HG02938 (cell line): Measurements from ENCODE around the gene SIX1.

ENCODE experiments used
- ATAC-seq: cut with Tn5 transposase; IDR thresholded peaks from one replicate; pipeline ENCODE4 v1.9.1; 2021; ENCODE audit warnings: mild to moderate bottlenecking, moderate library complexity; ENCODE audit not compliant: unreplicated experiment

Gene SIX1

DNA sequence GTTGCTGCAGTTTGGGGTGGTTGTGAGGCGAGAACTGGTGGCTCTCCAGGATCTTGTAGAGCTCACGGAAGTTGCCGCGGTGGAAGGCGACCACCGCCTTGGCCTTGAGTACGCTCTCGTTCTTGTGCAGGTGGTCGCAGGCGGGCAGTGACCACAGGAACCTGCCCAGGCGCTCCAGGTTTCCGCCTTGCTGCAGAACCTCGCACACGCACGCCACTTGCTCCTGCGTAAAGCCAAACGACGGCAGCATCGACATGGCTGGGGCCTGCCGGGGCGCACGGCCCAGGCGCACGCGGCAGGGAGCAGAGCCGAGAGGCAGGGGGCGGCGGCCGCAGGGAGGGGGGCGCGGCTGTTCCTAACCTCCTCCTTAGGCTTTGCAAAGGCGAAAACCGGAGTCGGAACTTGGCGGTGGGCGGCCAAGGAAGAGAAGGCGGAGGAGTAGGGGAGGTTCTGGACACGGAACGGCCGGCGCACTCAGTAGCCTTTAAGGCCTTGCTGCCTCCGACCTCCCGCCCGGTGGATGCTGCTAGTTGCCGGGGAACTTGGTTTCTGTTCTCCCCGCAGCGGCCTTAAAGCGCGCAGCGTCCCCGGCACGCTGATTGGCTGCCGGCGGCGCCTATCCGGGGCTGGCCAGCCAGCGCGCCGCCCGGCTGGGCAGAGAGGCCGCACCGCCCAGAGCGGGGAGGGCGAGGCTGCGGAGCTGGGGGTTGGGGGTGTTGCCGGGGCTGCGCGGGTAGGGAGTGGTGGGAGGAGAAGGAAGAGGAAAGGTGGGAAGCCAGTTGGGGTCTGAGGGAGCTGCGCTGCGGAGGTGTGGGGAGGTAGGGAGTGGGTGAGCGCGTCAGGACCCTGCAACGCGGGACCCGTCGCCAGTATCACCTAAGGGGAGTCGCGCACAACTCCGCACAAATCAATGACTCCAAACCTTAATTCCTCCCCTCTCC lies at the start of gene SIX1:
SIX1 (minus strand) TSS at position 544 of the 941 bp plus-strand sequence; CDS start at position 256, 288 bp downstream.
- no peak for ATAC-seq

DNA sequence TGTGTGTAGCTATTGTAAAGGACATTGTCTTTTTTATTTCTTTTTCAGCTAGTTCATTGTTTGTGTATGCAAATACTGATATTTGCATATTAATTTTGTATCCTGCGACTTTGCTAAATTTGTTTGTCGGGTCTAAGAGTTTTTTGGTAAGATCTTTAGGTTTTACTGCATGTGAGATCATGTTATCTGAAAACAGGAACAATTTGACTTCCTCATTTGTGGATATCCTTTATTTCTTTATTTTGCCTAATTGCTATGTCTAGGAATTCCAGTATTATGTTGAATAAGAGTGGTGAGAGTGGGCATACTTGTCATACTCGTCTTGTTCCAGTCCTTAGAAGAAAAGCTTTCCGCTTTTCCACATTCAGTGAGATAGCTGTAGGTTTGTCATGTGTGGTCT lies 46.0 kb upstream of the SIX1 start:
- no peak for ATAC-seq

DNA sequence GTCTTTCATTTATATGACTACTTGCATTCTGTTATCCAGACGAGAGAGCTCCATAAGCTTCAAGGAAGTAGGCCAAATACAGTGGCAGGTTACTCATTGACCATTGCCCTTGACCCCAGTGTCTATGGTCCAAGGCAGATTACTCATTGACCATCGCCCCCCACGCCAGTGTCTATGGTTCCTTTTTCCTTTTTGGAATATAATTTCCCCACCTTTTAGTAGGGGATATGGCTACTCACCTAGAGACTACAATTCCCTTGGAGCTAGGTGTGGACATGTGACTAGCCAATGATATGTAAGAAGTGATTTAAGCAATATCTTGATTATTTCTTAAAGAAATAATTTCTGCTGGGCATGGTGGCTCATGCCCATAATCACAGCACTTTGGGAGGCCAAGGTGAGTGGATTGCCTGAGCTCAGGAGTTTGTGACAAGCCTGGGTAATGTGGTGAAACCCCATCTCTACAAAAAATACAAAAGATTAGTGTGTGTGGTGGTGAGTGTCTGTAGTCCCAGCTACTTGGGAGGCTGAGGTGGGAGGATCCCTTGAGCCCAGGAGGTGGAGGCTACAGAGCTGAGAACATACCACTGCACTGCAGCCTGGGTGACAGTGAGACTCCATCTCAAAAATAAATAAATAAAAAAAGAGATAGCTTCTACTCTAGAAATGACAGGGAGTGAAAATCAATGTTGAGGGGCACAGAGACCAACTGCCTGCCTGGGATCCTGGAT lies 42.3 kb upstream of the SIX1 start:
- ATAC-seq, result no peak

DNA sequence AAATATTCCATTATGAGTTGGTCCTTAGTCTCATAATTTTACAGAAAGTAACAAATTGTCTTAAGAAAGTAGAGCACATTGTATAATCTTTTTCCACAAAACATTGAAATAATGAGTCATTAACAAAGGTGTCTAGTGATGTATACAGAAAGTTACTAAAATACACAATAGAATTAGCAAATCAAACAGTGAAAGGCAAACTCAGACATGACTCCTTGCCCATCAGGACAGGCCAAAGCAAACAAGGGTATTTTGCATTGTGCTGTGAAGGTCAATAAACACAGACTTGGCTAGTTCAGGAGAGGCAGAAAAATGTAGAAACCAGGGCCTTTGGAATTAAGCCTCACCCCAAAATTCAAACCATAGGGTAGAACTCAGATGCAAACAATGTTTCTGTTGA lies 37.6 kb upstream of the SIX1 start:
- no peak for ATAC-seq

DNA sequence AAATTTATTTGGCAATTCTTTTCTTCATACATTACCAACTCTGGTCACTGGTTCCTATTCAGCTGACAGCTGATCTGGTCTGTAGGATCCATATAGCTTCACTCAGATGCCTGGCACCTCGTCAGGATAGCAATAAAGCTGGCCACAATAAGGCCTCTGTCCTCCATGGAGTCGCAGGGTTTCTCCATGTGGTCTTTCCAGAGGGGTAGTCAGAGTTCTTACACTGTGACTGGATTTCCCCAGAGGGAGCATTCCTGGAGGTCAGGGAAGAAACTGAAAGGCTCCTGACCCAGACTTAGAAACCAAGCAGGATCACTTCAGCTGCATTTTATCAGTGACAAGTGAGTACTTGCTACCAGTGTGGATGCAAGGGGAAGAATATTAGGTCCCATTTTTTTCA lies 34.9 kb upstream of the SIX1 start:
- ATAC-seq, result no peak

DNA sequence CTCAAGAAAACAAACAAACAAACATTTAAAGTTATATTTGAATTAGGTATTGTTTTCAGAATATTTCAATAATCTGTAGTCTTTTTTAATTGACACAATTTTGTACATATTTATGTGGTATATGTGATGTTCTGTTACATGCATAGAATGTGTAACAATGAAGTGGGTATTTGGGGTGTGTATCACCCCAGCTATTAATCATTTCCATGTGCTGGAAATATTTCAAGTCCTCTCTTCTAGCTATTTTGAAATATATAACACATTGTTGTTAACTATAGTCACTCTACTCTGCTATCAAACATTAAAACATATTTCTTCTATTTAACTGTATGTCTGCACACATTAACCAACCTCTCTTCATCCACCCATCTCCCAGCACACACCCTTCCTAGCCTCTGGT lies 32.0 kb upstream of the SIX1 start:
- no peak for ATAC-seq

DNA sequence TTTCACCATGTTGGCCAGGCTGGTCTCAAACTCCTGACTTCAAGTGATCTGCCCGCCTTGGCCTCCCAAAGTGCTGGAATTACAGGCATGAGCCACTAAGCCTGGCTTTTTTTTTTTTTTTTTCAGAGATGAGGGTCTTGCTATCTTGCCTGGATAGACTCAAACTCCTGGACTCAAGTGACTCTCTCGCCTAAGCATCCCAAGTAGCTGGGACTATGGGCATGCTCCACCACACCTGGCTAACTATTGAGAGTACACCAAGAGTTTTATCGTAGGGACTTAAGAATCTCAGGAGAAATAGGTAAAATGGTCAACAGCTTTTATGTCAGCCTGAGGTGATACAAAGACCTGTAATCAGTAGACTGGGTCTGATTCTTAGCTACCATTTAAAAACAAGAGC lies 31.2 kb upstream of the SIX1 start:
- no peak for ATAC-seq

DNA sequence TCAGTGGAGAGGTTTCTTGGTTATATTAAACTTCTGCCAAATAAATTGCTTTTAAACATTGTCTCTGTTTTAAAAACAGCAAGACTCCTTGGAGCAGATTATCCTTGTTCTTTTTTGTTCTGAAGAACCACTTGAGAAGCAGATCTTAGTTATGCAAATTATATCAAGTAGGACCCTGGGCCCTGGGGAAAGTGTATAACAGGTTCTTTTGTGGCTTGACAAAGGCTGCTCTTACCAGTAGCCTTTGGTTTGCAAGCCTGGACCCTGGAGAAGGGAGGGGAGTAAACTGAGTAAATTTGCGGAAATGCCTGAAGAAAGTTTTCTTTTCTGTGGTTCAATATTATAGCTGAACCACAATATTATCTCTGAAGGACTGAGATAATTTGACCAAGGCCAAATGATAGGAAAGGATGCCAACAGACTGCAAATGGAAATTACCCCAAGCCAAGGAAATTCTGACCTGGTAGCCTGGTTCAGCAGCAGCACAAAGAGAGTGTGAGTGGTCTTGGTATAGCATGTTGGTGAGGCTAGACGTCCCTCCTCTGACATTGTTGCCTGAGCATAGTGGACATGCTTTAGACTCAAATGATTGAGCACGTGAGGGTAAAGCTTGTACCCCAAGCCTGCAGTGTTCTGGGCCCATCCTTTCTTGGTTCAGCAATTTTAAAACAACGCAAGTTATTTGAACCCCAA lies 30.4 kb upstream of the SIX1 start:
- ATAC-seq, result no peak

DNA sequence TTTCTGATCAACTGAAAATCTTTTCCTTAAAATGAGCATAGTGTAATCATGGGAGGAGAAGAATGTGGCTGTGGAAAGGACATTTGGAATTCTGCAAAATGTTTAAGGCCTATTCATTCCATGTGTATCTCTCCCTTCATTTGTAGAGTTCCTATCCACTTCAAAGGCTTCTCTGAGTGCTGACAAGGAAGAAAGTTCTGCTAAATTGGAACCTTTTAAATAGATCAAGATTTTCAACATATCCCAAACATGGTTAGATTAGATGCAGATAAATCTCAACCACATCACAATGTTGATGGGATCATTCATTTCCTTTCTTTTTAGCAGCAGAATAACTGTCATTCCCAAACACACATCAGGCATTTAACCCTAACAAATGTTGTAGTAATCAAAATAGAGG lies 28.4 kb upstream of the SIX1 start:
- ATAC-seq, result no peak

DNA sequence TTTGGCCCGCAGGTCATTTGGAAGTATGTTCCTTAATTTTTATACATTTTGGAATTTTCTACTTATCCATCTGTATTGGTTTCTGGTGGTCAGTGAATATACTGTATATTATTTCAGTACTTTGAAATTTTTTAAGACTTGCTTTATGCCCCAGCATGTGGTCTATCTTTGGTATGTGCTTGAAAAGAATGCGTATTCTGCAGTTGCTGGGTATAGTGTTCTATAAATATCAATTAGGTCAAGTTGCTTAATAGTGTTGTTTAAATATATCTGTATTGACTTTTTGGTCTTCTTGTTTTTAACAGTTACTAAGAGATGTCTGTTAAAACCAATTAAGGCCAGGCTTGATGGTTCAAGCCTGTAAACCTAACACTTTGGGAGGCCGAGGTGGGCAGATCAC lies 21.7 kb upstream of the SIX1 start:
- no peak for ATAC-seq

DNA sequence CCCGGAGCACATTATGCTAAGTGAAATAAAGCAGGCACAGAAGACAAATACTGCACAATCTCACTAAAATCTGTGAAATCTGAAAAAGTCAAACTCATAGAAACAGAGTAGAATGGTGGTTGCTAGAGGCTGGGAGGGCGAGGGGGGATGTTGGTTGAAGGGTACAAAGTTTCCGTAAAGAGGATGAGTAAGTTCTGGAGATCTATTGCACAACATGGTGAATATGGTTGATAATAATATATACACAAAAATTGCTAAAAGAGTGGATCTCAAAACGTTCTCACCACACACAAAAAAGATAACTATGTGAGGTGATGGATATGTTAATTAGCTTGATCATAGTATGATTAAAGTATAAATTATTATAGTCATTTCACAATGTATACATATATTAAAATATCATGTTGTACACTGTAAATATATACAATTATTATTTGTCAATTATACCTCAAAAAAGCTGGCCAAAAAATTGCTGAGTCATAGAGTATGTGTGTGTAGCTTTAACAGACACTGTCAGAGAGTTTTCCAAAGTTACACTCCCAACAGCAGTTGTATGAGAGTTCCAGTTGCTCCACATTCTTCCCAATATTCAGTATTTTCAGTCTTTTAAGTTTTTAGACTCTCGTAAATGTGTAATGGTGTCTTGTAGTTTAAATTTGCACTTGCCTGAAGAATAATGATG lies 19.3 kb upstream of the SIX1 start:
- no peak for ATAC-seq

DNA sequence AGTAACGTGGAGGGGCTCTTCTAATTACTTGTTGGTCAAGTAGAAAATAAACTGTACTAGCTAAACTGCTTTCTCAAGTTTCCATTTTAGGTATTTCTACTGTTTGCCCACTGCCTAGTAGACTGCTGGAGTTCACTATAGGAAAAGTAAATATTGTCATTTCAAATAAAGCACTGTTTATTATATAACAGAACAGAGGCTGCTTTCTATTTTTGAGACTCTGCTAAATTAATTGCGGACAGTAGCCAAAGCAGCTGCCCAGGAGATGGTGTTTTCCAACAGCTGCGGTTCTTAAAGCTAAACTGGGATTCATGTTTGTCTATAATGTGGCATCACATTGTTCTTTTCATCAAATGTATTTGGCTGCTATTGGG lies 15.9 kb upstream of the SIX1 start:
- no peak for ATAC-seq

DNA sequence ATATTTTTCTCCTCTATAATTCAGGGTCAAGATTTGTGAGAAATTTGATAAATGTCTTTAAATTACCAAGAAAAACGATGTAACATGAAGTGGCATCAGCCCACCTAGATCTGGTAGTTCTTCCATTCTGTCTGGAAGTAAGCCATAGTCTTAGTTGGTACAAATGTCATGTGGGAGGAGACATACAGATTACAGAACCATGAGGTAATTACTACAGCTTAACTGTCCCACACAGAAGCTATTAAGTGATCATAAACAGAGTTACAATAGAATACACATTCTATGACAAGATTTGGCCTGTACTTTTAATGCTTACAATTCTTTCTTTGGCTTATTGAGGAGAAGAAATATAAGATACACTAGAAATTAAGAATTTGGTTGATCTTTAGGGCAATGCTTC lies 13.7 kb upstream of the SIX1 start:
- ATAC-seq, result no peak

DNA sequence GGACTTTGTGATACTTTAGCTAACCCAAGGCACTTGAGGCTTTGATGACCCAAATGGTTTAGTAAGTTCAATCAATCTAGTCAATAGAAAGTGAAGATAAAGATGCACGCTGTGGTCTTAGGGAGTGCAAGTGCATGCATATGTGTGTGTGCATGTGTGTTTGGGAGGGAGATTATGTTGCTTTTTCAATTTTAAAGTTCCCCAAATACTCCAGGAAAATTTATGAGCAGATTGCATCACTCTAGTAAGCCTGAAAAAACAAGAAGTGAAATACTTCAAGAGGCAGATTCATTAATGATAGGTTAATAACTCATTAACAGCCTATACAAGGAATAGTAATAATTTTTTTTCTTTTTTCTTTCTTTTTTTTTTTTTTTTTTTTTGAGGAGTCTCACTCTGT lies 12.4 kb upstream of the SIX1 start:
- no peak for ATAC-seq

DNA sequence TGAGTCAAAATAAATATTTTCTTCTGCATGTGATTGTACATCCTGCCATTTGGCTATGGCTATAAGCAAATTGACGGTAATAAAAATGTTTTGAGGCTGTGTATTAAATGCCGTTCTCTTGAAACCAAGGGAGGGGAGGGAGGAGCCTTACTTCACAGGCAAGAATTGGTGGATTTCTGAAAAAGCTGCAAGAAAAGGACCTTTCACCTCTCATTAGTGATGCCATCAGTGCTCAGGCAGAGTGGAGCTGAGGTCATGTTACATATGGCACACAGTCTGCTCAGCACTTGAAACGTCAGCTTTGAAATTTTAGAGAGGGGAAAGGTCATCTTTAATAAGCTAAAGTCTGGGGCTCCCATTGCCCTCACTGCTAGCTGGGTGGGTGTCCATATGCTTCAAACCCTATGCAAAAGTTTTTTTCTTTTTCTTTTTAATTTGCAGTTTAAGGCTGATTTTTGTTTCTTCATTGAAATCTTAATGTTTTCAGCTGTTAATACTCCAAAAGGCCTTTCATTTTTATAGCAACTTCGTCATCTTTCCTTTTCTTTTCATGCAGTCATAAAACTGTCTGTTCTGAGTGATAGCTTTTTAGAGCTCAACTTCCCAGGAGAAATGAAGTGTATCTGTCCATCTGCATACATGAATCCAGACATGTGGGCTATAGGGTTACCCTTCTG lies 9.8 kb upstream of the SIX1 start:
- ATAC-seq, result no peak

DNA sequence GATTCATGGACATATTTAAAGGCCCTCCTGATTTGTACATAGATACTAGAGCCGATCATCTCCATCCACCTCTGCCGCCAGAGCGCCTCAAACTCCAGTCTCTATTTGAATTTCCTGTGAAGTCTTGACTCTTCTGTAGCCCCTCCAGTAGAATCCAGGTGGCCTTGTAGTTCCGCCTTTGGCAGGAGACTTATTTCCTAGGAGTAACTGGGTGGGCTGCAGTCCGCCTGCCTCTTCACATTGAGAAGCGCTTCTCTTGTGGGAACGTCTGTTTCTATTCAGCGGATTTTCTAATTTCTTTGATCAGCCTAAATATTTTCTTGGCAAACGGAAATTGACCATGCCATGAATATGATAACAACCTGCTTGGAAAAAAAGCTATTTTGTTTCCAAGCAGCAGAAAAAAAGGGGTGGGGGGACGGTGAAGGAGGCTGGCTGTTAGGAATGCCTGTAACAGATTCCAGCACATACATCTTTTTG lies 9.0 kb upstream of the SIX1 start:
- ATAC-seq, result no peak

DNA sequence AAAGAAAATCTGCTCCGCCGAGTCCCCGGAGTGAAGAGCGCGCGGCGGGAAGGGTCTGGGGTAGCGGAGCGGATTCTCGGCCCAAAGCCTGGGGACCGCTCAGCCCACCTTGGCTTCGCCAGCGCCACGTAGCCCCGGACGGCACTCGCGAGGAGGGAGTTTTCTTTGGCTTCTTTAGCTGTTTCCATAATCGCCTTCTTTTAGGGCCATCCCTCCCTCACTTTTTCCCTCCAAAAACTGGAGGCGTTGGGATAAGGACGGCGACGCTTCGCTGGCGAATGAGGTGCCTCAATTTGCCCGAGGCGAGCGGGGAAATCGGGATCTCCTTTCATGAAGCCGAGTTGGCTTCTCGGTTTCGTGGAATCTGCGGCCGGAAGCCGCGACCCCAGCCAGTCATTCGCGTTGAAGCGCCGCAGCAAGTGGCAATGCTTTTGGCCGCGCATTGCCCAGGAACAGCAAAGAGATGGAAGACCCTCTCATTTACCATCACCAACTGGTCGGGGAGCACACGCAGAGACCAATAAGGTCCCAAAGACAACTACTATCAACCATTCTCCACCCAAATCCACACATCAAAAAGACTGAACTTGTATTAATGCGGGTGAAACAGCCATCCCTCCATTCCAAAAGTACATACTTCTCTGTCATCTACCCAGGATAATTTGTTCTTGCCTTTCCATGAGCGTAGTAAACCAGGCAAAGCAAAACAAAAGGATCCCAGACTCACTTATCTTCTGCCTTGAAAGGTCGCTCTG lies 8.4 kb upstream of the SIX1 start:
- ATAC-seq, result no peak

DNA sequence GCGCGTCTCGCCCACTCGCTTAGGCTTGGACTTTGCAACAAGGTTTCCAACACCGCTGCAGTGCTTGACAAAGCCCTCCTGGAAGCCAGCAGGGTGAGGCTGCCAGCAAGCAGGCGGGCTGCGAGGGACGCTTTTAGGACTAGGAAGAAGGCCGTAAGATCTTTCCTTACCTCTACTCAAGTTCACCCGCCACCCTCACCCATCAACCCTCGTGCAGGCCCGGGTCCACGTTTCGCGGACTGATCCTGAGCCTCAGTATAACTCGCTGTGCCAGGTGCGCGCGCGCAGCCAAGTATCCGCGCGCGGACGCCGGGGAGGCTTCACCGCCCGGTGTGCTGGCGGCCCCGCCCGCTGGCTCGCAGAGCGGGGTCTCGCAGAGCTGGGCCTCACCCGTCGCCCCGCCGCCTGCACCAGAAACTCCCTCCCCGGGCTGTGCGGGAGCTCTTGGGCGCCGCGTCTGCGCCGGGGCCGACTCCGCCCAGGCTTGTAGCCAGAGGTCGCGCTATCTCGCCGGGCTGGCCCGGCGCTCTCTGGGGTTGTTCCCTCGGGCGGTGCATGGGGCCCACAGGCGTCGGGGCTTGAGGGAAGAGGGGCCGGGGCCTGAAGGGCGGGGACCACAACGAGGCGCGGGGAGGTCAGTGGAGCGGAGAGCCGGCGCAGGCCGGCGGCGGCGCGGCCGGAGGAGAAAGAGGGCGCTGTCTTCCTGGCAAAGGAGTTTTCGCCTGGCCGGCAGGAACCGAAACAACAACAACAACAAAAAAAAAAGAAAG lies 7.6 kb upstream of the SIX1 start:
- ATAC-seq, result peak; percentile 63
